ENCODE measurements around the gene USP11. TPM values are rescaled to one million over a fixed set of nuclear protein-coding genes. Genes with fewer than 3 reads are reported as not detected.
"Not testable (repeated sequence)": the region's sequence is repeated elsewhere in the genome, so short reads cannot be mapped to it uniquely, and the experiment has no call there.

USP11 gene
- total RNA-seq, 2 experiments from 2014 or later, result 55.3 to 60.9 TPM

DNA sequence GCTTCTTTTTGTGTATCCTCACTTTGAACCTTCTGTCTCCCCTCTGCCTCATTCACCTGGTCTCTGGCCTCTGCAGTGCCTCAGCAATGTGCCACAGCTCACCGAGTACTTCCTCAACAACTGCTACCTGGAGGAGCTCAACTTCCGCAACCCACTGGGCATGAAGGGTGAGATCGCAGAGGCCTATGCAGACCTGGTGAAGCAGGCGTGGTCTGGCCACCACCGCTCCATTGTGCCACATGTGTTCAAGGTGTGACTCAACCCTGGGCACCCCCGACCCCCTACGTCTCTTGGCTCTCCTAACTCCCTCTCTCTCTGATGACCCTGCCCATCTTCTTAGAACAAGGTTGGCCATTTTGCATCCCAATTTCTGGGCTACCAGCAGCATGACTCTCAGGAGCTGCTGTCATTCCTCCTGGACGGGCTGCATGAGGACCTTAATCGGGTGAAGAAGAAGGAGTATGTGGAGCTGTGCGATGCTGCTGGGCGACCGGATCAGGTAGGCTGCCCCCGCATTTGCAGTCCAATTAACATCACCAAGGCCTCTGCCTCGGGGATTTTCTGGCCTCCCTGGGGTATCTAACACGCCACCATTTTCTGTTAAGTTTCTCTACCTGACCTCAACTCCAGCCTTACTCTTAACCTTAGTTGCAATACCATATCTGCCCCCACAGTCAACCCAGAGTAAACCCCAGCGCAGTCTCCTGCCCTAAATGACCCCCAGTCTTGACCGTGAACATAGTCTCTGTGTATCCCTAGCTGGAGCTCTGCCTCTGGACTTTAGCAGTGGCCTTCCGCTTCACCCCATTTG lies 8.6 kb downstream of the USP11 start:
- Mint-ChIP-seq H3K36me3 (ENCODE audit: low read depth) (peaks cover 29% of the 10 kb centered on the region), H3K27me3 (ENCODE audit: low read depth) (no peaks in the 10 kb centered on the region), H3K4me3 (no peak overlapping the region), H3K9me3 (ENCODE audit: insufficient read depth) (no peaks in the 10 kb centered on the region), H3K4me1 (ENCODE audit: low read depth) (peaks cover 4% of the 10 kb centered on the region), H3K27ac (peak overlapping the region; percentile 6)
- ChIA-PET CTCF (no interaction called here), POLR2A (no interaction called here)
- ATAC-seq (no peak), DNase-seq (no peak)

DNA sequence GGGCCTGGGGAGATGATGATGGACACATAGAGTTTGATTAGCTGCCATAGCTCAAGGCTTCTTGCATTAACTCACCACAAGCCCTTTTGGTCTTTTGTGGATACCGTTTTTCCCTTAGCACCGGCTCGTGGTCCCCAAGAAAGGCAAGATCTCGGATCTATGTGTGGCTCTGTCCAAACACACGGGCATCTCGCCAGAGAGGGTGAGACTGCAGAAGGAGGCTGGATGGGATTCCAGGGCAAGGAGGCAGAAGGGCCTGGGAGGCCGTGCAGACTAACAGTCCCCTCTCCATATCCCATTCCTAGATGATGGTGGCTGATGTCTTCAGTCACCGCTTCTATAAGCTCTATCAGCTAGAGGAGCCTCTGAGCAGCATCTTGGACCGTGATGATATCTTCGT lies 9.5 kb downstream of the USP11 start:
- ATAC-seq (no peak), DNase-seq (no peak)
- Mint-ChIP-seq H3K4me3 (no peak overlapping the region), H3K27me3 (ENCODE audit: low read depth) (no peaks in the 10 kb centered on the region), H3K4me1 (ENCODE audit: low read depth) (peaks cover under 1% of the 10 kb centered on the region), H3K27ac (no peak overlapping the region), H3K9me3 (ENCODE audit: insufficient read depth) (no peaks in the 10 kb centered on the region), H3K36me3 (ENCODE audit: low read depth) (peaks cover 30% of the 10 kb centered on the region)
- CTCF ChIA-PET, result no interaction called here
- POLR2A ChIA-PET, result no interaction called here

DNA sequence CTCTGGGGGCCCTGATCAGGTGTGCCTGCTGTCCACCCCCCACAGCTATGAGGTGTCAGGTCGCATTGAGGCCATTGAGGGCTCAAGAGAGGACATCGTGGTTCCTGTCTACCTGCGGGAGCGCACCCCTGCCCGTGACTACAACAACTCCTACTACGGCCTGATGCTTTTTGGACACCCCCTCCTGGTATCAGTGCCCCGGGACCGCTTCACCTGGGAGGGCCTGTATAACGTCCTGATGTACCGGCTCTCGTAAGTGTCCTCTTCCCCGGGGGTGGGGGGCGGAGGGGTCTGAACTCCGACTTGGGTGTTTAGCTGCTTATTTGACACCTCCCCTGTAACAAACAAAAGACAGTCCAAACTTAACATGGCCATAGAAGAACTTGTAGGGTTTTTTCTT lies 10.5 kb downstream of the USP11 start:
- POLR2A ChIA-PET, result no interaction called here
- CTCF ChIA-PET, result no interaction called here
- H3K4me3 Mint-ChIP-seq, result no peak overlapping the region
- no peaks in the 10 kb centered on the region for H3K27me3 Mint-ChIP-seq (ENCODE audit: low read depth)
- no peaks in the 10 kb centered on the region for H3K9me3 Mint-ChIP-seq (ENCODE audit: insufficient read depth)
- peaks cover 30% of the 10 kb centered on the region for H3K36me3 Mint-ChIP-seq (ENCODE audit: low read depth)
- ATAC-seq, result no peak
- DNase-seq, result no peak
- H3K4me1 Mint-ChIP-seq (ENCODE audit: low read depth), result no peaks in the 10 kb centered on the region
- H3K27ac Mint-ChIP-seq, result no peak overlapping the region

DNA sequence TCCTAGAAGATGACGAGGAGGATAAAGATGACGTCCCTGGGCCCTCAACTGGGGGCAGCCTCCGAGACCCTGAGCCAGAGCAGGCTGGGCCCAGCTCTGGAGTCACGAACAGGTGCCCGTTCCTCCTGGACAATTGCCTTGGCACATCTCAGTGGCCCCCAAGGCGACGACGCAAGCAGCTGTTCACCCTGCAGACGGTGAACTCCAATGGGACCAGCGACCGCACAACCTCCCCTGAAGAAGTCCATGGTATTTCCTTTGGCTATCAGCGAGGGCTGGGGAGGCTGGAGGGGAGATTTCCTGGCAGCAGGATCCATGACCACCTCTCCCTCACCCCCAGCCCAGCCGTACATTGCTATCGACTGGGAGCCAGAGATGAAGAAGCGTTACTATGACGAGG lies 11.9 kb downstream of the USP11 start:
- no peak for DNase-seq
- Mint-ChIP-seq H3K4me1 (ENCODE audit: low read depth) (no peaks in the 10 kb centered on the region), H3K36me3 (ENCODE audit: low read depth) (peaks cover 34% of the 10 kb centered on the region), H3K27ac (no peak overlapping the region), H3K4me3 (no peak overlapping the region), H3K9me3 (ENCODE audit: insufficient read depth) (no peaks in the 10 kb centered on the region), H3K27me3 (ENCODE audit: low read depth) (no peaks in the 10 kb centered on the region)
- ChIA-PET POLR2A (no interaction called here), CTCF (no interaction called here)
- no peak for ATAC-seq

DNA sequence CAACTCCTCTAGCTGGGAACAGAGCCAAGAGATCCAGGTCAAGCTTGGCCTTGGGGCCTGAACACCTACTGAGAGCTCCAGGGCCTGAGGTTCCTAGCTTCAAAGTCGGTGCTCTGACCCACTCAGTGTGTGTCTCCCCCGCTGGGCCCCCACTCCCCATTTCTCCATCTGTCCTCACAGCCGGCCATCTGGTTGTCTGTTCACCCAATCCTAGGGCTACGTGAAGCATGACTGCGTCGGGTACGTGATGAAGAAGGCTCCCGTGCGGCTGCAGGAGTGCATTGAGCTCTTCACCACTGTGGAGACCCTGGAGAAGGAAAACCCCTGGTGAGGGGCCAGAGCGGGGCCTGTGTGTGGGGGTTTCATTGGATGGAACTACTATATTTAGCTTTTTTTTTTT lies 12.3 kb downstream of the USP11 start:
- H3K27ac Mint-ChIP-seq, result no peak overlapping the region
- ATAC-seq (no peak), DNase-seq (no peak)
- ChIA-PET POLR2A (no interaction called here), CTCF (no interaction called here)
- H3K27me3 Mint-ChIP-seq (ENCODE audit: low read depth), result no peaks in the 10 kb centered on the region
- H3K4me3 Mint-ChIP-seq, result no peak overlapping the region
- H3K9me3 Mint-ChIP-seq (ENCODE audit: insufficient read depth), result no peaks in the 10 kb centered on the region
- peaks cover 32% of the 10 kb centered on the region for H3K36me3 Mint-ChIP-seq (ENCODE audit: low read depth)
- H3K4me1 Mint-ChIP-seq (ENCODE audit: low read depth), result no peaks in the 10 kb centered on the region

DNA sequence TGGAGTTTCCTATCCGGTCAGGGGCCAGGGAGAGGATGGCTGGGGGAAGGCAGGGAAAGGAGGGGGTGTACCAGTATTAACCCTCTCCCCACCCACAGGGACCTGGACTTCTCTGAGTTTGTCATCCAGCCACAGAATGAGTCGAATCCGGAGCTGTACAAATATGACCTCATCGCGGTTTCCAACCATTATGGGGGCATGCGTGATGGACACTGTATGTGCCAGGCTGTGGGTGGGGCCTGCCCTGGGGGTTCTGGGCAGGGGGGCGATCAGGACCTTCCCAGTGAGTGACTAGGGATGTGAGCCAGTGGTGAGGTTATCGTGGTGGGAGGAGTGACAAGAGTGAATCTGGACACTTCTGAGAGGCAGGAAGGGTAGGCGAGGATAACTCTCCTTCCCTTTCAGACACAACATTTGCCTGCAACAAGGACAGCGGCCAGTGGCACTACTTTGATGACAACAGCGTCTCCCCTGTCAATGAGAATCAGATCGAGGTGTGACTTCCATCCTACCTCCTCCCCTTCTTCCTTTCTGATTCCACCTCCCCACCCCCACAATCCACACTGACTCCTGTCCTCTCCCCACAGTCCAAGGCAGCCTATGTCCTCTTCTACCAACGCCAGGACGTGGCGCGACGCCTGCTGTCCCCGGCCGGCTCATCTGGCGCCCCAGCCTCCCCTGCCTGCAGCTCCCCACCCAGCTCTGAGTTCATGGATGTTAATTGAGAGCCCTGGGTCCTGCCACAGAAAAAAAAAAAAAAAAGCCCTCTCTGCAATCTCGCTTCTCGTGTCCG lies 14.6 kb downstream of the USP11 start:
- no peak overlapping the region for H3K4me3 Mint-ChIP-seq
- H3K4me1 Mint-ChIP-seq (ENCODE audit: low read depth), result no peaks in the 10 kb centered on the region
- DNase-seq (no peak), ATAC-seq (no peak)
- H3K27ac Mint-ChIP-seq, result no peak overlapping the region
- CTCF ChIA-PET, result no interaction called here
- H3K9me3 Mint-ChIP-seq (ENCODE audit: insufficient read depth), result no peaks in the 10 kb centered on the region
- no peaks in the 10 kb centered on the region for H3K27me3 Mint-ChIP-seq (ENCODE audit: low read depth)
- POLR2A ChIA-PET, result no interaction called here
- peaks cover 22% of the 10 kb centered on the region for H3K36me3 Mint-ChIP-seq (ENCODE audit: low read depth)

DNA sequence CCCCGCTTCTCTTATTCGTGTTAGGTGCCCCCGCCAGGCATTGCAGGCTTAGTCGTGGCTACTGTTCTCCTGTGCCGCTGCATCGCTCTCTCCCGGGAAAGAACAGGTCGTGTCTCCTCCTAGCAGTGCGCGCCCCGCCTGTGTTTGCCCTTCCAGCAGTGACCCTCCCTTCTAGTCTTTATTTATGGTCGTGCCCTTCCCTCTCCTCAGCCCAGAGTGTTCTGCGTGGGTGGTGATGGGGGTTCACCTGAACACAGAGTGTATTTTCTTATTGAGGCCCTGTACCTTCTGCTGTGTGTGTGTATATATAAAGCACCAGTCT lies 15.2 kb downstream of the USP11 start:
- Mint-ChIP-seq H3K4me1 (ENCODE audit: low read depth) (no peaks in the 10 kb centered on the region), H3K4me3 (no peak overlapping the region), H3K27me3 (ENCODE audit: low read depth) (no peaks in the 10 kb centered on the region), H3K27ac (no peak overlapping the region), H3K9me3 (ENCODE audit: insufficient read depth) (no peaks in the 10 kb centered on the region), H3K36me3 (ENCODE audit: low read depth) (peaks cover 22% of the 10 kb centered on the region)
- ChIA-PET POLR2A (no interaction called here), CTCF (no interaction called here)
- DNase-seq (no peak), ATAC-seq (no peak)

DNA sequence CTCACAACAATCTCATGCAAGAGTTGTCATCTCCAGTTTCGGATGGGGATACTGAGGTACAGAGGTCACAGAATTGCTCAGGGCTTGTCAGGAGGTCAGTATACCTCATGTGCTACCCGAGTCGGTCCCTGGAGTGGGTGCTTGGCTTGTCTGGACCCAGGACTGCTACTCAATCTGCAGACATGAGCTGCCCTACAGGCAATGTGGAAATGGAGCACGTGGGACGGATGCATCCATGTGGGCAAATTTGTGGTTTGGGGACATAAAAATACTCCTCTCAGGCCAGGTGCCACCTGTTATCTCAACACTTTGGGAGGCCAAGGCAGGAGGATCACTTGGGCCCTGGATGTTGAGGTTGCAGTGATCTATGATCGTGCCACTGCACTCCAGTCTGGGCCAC lies 15.8 kb downstream of the USP11 start:
- Mint-ChIP-seq H3K9me3 (ENCODE audit: insufficient read depth) (no peaks in the 10 kb centered on the region), H3K27ac (no peak overlapping the region), H3K4me3 (no peak overlapping the region), H3K27me3 (ENCODE audit: low read depth) (no peaks in the 10 kb centered on the region), H3K4me1 (ENCODE audit: low read depth) (no peaks in the 10 kb centered on the region), H3K36me3 (ENCODE audit: low read depth) (peaks cover 20% of the 10 kb centered on the region)
- no peak for ATAC-seq
- ChIA-PET CTCF (no interaction called here), POLR2A (no interaction called here)
- DNase-seq, result no peak

DNA sequence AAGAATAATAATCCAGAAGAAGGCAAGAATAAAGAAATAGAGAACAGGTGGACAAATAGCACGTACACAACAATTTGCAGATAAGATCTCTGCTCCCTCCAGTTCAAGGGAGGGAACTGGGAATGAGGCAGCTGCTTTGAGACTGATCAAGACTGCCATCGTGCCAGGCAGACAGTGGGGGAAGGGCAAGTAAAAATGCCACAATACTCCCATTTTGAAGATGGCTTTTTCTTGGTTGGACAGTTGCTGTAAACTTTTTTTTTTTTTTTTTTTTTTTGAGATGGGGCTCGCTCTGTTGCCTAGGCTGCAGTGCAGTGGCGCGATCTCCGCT lies 17.2 kb downstream of the USP11 start:
- H3K27ac Mint-ChIP-seq, result no peak overlapping the region
- H3K4me3 Mint-ChIP-seq, result no peak overlapping the region
- H3K4me1 Mint-ChIP-seq (ENCODE audit: low read depth), result no peaks in the 10 kb centered on the region
- no peaks in the 10 kb centered on the region for H3K27me3 Mint-ChIP-seq (ENCODE audit: low read depth)
- CTCF ChIA-PET, result interaction anchor here (0.8 kb wide), 1 partner anchor 62 kb away, joined by 3 read pairs; no protein-coding TSS in a partner anchor
- DNase-seq (no peak), ATAC-seq (no peak)
- H3K9me3 Mint-ChIP-seq (ENCODE audit: insufficient read depth), result no peaks in the 10 kb centered on the region
- POLR2A ChIA-PET, result no interaction called here
- H3K36me3 Mint-ChIP-seq (ENCODE audit: low read depth), result peaks cover 18% of the 10 kb centered on the region

DNA sequence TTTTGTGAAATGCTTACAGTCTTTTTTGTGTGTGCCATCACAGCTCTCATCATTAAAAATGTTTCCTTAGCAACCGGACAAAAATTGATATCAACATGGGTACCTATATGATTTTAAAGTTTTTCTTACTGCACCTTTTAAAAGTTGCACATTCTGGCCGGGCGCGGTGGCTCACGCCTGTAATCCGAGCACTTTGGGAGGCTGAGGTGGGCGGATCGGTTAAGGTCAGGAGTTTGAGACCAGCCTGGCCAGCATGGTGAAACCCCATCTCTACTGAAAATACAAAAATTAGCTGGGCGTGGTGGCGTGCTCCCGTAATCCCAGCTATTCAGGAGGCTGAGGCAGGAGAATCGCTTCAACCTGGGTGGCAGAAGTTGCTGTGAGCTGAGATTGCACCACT lies 24.8 kb downstream of the USP11 start:
- H3K27me3 Mint-ChIP-seq (ENCODE audit: low read depth); H3K27ac Mint-ChIP-seq; H3K4me3 Mint-ChIP-seq; DNase-seq; H3K36me3 Mint-ChIP-seq (ENCODE audit: low read depth); POLR2A ChIA-PET; H3K9me3 Mint-ChIP-seq (ENCODE audit: insufficient read depth); ATAC-seq; H3K4me1 Mint-ChIP-seq (ENCODE audit: low read depth): not testable (repeated sequence)
- CTCF ChIA-PET, result interaction anchor here (1.4 kb wide), 1 partner anchor 127 kb away, joined by 4 read pairs; no protein-coding TSS in a partner anchor

DNA sequence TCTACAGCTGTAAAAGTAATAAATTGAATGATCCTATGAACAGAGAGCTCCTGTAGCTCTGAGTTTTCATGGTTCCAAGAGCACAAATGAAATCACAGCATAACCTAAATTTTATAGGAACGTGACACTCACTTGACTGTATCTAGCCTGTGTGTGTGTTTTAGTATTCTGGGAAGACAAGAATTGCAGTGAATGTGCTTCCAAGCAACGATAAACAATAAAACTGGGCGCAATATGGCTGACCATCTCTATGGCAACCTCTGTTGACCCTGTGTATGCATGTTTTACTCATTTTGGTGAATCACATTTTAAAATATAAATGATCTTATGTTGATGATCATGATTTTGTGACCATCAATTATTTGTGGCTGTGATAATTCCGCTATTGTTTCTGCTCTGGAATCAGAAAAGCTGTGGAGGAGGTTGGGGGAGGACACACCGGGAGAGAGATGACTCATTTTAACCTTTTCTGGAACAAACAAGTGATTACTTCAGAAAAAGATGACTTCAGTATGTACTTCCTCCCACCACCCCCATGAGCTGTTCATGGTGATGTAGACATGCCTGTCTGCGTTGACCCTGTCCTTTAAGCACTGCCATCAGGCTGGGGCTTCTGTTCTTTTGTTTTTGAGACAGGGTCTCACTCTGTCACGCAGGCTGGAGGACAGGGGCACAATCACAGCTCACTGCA lies 31.8 kb downstream of the USP11 start:
- Mint-ChIP-seq H3K4me1 (ENCODE audit: low read depth) (peaks cover 5% of the 10 kb centered on the region), H3K27me3 (ENCODE audit: low read depth) (no peaks in the 10 kb centered on the region), H3K9me3 (ENCODE audit: insufficient read depth) (no peaks in the 10 kb centered on the region), H3K4me3 (no peak overlapping the region), H3K36me3 (ENCODE audit: low read depth) (no peaks in the 10 kb centered on the region), H3K27ac (no peak overlapping the region)
- ChIA-PET POLR2A (no interaction called here), CTCF (no interaction called here)
- ATAC-seq (no peak), DNase-seq (no peak)

DNA sequence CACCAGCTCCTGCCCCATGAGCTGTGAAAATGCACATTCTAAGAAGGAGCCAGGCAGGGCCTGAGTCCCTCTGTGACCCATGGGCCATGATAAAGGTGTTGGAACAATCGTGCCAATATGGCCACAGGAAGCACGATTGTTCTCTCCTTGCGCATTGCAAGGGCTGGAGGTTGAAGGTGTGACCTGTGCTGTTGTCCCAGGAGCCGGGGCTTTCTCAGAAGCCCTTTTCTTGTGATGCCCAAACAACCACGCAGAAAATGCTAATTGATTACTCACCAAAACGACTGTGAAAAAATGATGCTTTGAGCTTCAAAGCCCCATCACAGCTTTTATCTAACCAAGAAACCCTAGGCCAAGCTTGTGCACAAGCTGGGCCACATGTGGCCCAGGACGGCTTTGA lies 33.8 kb downstream of the USP11 start:
- no peaks in the 10 kb centered on the region for H3K27me3 Mint-ChIP-seq (ENCODE audit: low read depth)
- no peaks in the 10 kb centered on the region for H3K9me3 Mint-ChIP-seq (ENCODE audit: insufficient read depth)
- H3K4me3 Mint-ChIP-seq, result no peak overlapping the region
- no peak for DNase-seq
- H3K4me1 Mint-ChIP-seq (ENCODE audit: low read depth), result peaks cover 5% of the 10 kb centered on the region
- POLR2A ChIA-PET, result no interaction called here
- no peak for ATAC-seq
- CTCF ChIA-PET, result interaction anchor here (0.9 kb wide), 1 partner anchor 117 kb away, joined by 3 read pairs; no protein-coding TSS in a partner anchor
- H3K36me3 Mint-ChIP-seq (ENCODE audit: low read depth), result no peaks in the 10 kb centered on the region
- no peak overlapping the region for H3K27ac Mint-ChIP-seq

Data from activated CD8-positive, alpha-beta T cell treated with anti-CD3 and anti-CD28 coated beads, Interleukin-2, amount 10 ng/mL, durations not matched to agents 7 days and 5 days (primary cell).